MCF 10A (cell line): ENCODE results near the gene S1PR4. TPM values are rescaled to one million over a fixed set of nuclear protein-coding genes. Genes with fewer than 3 reads are reported as not detected.

Experiments
- BruUV-seq: library from RNA; stranded (reverse); fragments of 400-500 nt; replicated peaks from 2 replicates; lab custom pipeline; 2021; lab: Mats Ljungman, UMichigan
- CTCF ChIA-PET: fragments of 300-600 bp; sonication (Branson Sonifier 250); formaldehyde crosslinking; extraction: SDS; loops from one replicate; lab custom pipeline; 2021; ENCODE audit warnings: antibody characterized with exemption, inconsistent platforms; lab: Yijun Ruan, JAX
- POLR2A ChIA-PET: fragments of 300-600, 350-650 bp; sonication (Branson Sonifier 250); formaldehyde crosslinking; extraction: SDS; loops from one replicate; lab custom pipeline; 2020; ENCODE audit warnings: antibody characterized with exemption, inconsistent platforms; lab: Yijun Ruan, JAX
- DNase-seq: peaks from one replicate; pipeline ENCODE4 v3.0.0-alpha.2; 2018; ENCODE audit not compliant: unreplicated experiment
- H3K27ac Mint-ChIP-seq: one replicate; pipeline ENCODE4 v1.8.0; 2022; ENCODE audit warnings: mild to moderate bottlenecking, low read depth, mixed read lengths; ENCODE audit not compliant: unreplicated experiment
- H3K27me3 Mint-ChIP-seq: one replicate; pipeline ENCODE4 v1.8.0; 2022; ENCODE audit warnings: mixed read lengths; ENCODE audit not compliant: insufficient read depth, unreplicated experiment
- H3K36me3 Mint-ChIP-seq: one replicate; pipeline ENCODE4 v1.8.0; 2022; ENCODE audit warnings: mild to moderate bottlenecking, moderate library complexity, mixed read lengths; ENCODE audit not compliant: insufficient read depth, unreplicated experiment
- H3K4me1 Mint-ChIP-seq: one replicate; pipeline ENCODE4 v1.8.0; 2022; ENCODE audit warnings: mixed read lengths; ENCODE audit not compliant: insufficient read depth, unreplicated experiment
- H3K4me3 Mint-ChIP-seq: one replicate; pipeline ENCODE4 v1.8.0; 2022; ENCODE audit warnings: mild to moderate bottlenecking, moderate library complexity, mixed read lengths; ENCODE audit not compliant: unreplicated experiment
- H3K9me3 Mint-ChIP-seq: one replicate; pipeline ENCODE4 v1.8.0; 2022; ENCODE audit warnings: mixed read lengths; ENCODE audit not compliant: unreplicated experiment
- CTCF ChIP-seq: fragments of 200-600 bp; IDR thresholded peaks from one replicate; pipeline ENCODE4 v1.8.0; 2022; ENCODE audit warnings: antibody characterized with exemption, mild to moderate bottlenecking; ENCODE audit not compliant: unreplicated experiment
- intact Hi-C: fragments of 100-400 bp; cut with micrococcal nuclease; formaldehyde crosslinking; loops from 2 replicates; pipeline ENCODE4 v1.14.1; 2022
- total RNA-seq: library from RNA; stranded (reverse); gene quantifications from 2 replicates; pipeline ENCODE4 v1.2.3, GENCODE V29; 2022

S1PR4 gene
- total RNA-seq, 1 experiment from 2014 or later, result 0.44 TPM

- H3K27ac Mint-ChIP-seq, result no peak overlapping the region
- no peak overlapping the region for H3K4me3 Mint-ChIP-seq
- H3K27me3 Mint-ChIP-seq, result no peaks in the 10 kb centered on the region
- intact Hi-C loops, result no loop called here
- H3K9me3 Mint-ChIP-seq, result no peaks in the 10 kb centered on the region
- TSS peak; percentile 63 for BruUV-seq
- TF ChIP-seq CTCF, result no peak
- ChIA-PET POLR2A (no interaction called here), CTCF (interaction anchor here (1.0 kb wide), 1 partner anchor 82 kb away, joined by 3 read pairs; no protein-coding TSS in a partner anchor)
- H3K36me3 Mint-ChIP-seq, result peaks cover 25% of the 10 kb centered on the region
- H3K4me1 Mint-ChIP-seq, result no peaks in the 10 kb centered on the region
- no peak for DNase-seq
Measured at GRCh38 chr19:3208317-3209207, 30.0 kb downstream of the S1PR4 start.

GRCh38 chr19:3210347-3211017, 31.9 kb downstream of the S1PR4 start:
- ChIA-PET POLR2A (interaction anchor here (0.7 to 1.2 kb wide), 3 partner anchors 10 to 477 kb away, joined by 3 to 5 read pairs (median 3); partner anchors contain the start of gene NCLN), CTCF (interaction anchor here (0.6 to 1.2 kb wide), 5 partner anchors 10 to 248 kb away, joined by 3 to 9 read pairs (median 3); no protein-coding TSS in a partner anchor)
- intact Hi-C loops, result loop anchor here (2.0 kb wide), 1 partner anchor 82 kb away; no protein-coding TSS in a partner anchor
- Mint-ChIP-seq H3K4me1 (no peaks in the 10 kb centered on the region), H3K36me3 (peaks cover 22% of the 10 kb centered on the region), H3K27me3 (no peaks in the 10 kb centered on the region), H3K9me3 (no peaks in the 10 kb centered on the region), H3K4me3 (no peak overlapping the region), H3K27ac (no peak overlapping the region)
- DNase-seq, result peak; percentile 60
- TF ChIP-seq CTCF, result peak; percentile 69
- no TSS peak for BruUV-seq

GRCh38 chr19:3211191-3211590, 32.6 kb downstream of the S1PR4 start:
- CTCF ChIA-PET, result interaction anchor here (0.7 to 0.9 kb wide), 2 partner anchors 15 to 26 kb away, joined by 3 read pairs; no protein-coding TSS in a partner anchor
- Mint-ChIP-seq H3K36me3 (peaks cover 19% of the 10 kb centered on the region), H3K9me3 (no peaks in the 10 kb centered on the region), H3K4me3 (no peak overlapping the region), H3K27ac (no peak overlapping the region), H3K4me1 (no peaks in the 10 kb centered on the region), H3K27me3 (no peaks in the 10 kb centered on the region)
- intact Hi-C loops, result loop anchor here (2.0 kb wide), 1 partner anchor 82 kb away; no protein-coding TSS in a partner anchor
- no TSS peak for BruUV-seq
- POLR2A ChIA-PET, result interaction anchor here (1.2 kb wide), 1 partner anchor 26 kb away, joined by 3 read pairs; the partner anchor contains the start of gene NCLN
- no peak for DNase-seq
- no peak for TF ChIP-seq CTCF

GRCh38 chr19:3213159-3213558, 34.6 kb downstream of the S1PR4 start:
- Mint-ChIP-seq H3K4me3 (no peak overlapping the region), H3K4me1 (no peaks in the 10 kb centered on the region)

More at GRCh38 chr19:3213159-3213558, 34.6 kb downstream of the S1PR4 start:
- no peak for DNase-seq
- Mint-ChIP-seq H3K36me3 (peaks cover 12% of the 10 kb centered on the region), H3K27ac (no peak overlapping the region), H3K9me3 (no peaks in the 10 kb centered on the region), H3K27me3 (no peaks in the 10 kb centered on the region)
- BruUV-seq, result no TSS peak
- ChIA-PET CTCF (no interaction called here), POLR2A (no interaction called here)
- no peak for TF ChIP-seq CTCF
- intact Hi-C loops, result no loop called here
